MM.1S (cell line): Measurements from ENCODE around the gene C15orf39.

Experiments
- DNase-seq: peaks from one replicate; pipeline ENCODE4 v3.0.0-alpha.2; 2015
- H2AFZ ChIP-seq: fragments of 300-600 bp; sonication (generic); 2 replicates; pipeline ENCODE4 v1.6.0; 2016; ENCODE audit warnings: antibody characterized with exemption, low read length
- H3F3A ChIP-seq: fragments of 300-600 bp; sonication (generic); 2 replicates; pipeline ENCODE4 v1.6.1; 2016; ENCODE audit warnings: mild to moderate bottlenecking, antibody characterized with exemption, low read length, moderate library complexity, mixed read lengths; ENCODE audit not compliant: insufficient read depth
- H3K27ac ChIP-seq: fragments of 300-600 bp; sonication (generic); 2 replicates; pipeline ENCODE4 v1.5.1; 2016; ENCODE audit warnings: mild to moderate bottlenecking, low read length
- H3K27me3 ChIP-seq: fragments of 300-600 bp; sonication (generic); replicated peaks from 2 replicates; pipeline ENCODE4 v1.6.0; 2016; ENCODE audit warnings: low read length; ENCODE audit not compliant: insufficient read depth
- H3K36me3 ChIP-seq: fragments of 300-600 bp; sonication (generic); replicated peaks from 2 replicates; pipeline ENCODE4 v1.6.1; 2016; ENCODE audit warnings: mild to moderate bottlenecking, low read length, mixed read lengths; ENCODE audit not compliant: insufficient read depth
- H3K4me1 ChIP-seq: fragments of 300-600 bp; sonication (generic); 2 replicates; pipeline ENCODE4 v1.6.1; 2016; ENCODE audit warnings: low read length, mixed read lengths
- H3K4me2 ChIP-seq: fragments of 300-600 bp; sonication (generic); 2 replicates; pipeline ENCODE4 v1.6.0; 2016; ENCODE audit warnings: low read depth, low read length
- H3K4me3 ChIP-seq: fragments of 300-600 bp; sonication (generic); 2 replicates; pipeline ENCODE4 v1.5.1; 2016; ENCODE audit warnings: low read length, mixed read lengths
- H3K79me2 ChIP-seq: fragments of 300-600 bp; sonication (generic); 2 replicates; pipeline ENCODE4 v1.6.1; 2016; ENCODE audit warnings: mixed run types, low read length, mixed read lengths
- H3K9ac ChIP-seq: fragments of 300-600 bp; sonication (generic); 2 replicates; pipeline ENCODE4 v1.6.1; 2016; ENCODE audit warnings: low read length, mixed read lengths
- H3K9me2 ChIP-seq: fragments of 300-600 bp; sonication (generic); replicated peaks from 2 replicates; pipeline ENCODE4 v1.6.1; 2016; ENCODE audit warnings: mild to moderate bottlenecking, low read length, mixed read lengths; ENCODE audit not compliant: insufficient read depth
- H3K9me3 ChIP-seq: fragments of 300-600 bp; sonication (generic); replicated peaks from 2 replicates; pipeline ENCODE4 v1.6.1; 2016; ENCODE audit warnings: mild to moderate bottlenecking, low read length, mixed read lengths; ENCODE audit not compliant: insufficient read depth
- H4K20me1 ChIP-seq: fragments of 300-600 bp; sonication (generic); 2 replicates; pipeline ENCODE4 v1.6.1; 2016; ENCODE audit warnings: mild to moderate bottlenecking, low read length, moderate library complexity, mixed read lengths; ENCODE audit not compliant: insufficient read depth
- EZH2 ChIP-seq: fragments of 300-600 bp; sonication (generic); optimal IDR thresholded peaks from 2 replicates; pipeline ENCODE3; 2017; ENCODE audit warnings: low read depth, mild to moderate bottlenecking, antibody characterized with exemption, low read length, mixed read lengths
- EZH2phosphoT487 ChIP-seq: fragments of 300-600 bp; sonication (generic); IDR thresholded peaks from 2 replicates; pipeline ENCODE4 v1.6.1; 2018; ENCODE audit warnings: antibody characterized with exemption, low read length
- TF ChIP-seq, protein P1 (sequence below): fragments of 300-600 bp; sonication (generic); IDR thresholded peaks from 2 replicates; pipeline ENCODE4 v1.5.1; 2016; ENCODE audit warnings: antibody characterized with exemption, low read length, mixed read lengths

C15orf39 gene

DNA sequence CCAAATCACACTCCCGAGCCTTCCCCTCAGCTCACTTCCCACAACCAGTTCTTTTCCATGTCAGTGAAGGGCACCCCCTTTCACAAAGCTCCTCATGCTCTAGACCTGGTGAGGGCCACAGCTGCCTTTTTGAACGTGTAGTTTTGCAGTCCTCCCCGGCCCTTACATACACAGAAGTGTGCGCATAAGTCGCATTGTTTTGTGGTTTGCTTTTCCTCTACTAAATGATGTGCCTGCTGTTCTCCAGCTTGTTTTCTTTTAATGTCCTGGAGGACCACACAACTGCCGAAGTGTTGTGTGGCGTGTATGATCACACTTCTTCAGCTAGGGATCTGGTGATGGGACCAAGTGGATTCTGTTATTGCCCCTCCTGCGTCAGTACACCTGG, 7.6 kb downstream of the C15orf39 start:
- Histone ChIP-seq H3F3A (peaks cover 8% of the 10 kb centered on the region), H2AFZ (no peak overlapping the region), H4K20me1 (peaks cover 90% of the 10 kb centered on the region), H3K4me1 (peaks cover 5% of the 10 kb centered on the region), H3K9me3 (no peaks in the 10 kb centered on the region), H3K36me3 (peaks cover 63% of the 10 kb centered on the region), H3K4me2 (no peak overlapping the region), H3K4me3 (no peak overlapping the region), H3K27me3 (no peaks in the 10 kb centered on the region), H3K79me2 (peaks cover 99% of the 10 kb centered on the region), H3K9me2 (no peaks in the 10 kb centered on the region), H3K9ac (no peak overlapping the region), H3K27ac (no peak overlapping the region)
- no peak for TF ChIP-seq EZH2phosphoT487
- no peak for TF ChIP-seq EZH2
- DNase-seq = no peak

DNA sequence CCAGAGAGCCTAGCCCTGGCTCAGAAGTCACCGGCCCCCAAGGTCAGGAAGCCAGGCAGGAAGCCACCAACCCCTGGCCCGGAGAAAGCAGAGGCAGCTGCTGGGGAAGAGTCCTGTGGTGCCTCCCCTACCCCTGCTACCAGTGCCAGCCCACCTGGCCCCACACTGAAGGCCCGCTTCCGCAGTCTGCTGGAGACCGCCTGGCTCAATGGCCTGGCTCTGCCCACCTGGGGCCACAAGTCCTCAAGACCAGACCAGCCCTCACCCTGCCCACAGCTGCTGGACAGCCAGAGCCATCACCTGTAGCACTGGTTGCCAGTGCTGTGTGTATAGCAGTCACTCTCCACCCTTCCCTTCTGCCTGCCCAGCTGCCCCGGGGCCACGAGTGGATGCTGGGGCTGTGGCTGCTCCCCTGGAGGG, 9.1 kb downstream of the C15orf39 start:
- Histone ChIP-seq H3K36me3 (peaks cover 56% of the 10 kb centered on the region), H3K4me2 (no peak overlapping the region), H2AFZ (no peak overlapping the region), H3K4me3 (no peak overlapping the region), H4K20me1 (peaks cover 84% of the 10 kb centered on the region), H3K9me2 (no peaks in the 10 kb centered on the region), H3K27ac (no peak overlapping the region), H3K27me3 (no peaks in the 10 kb centered on the region), H3F3A (peaks cover 21% of the 10 kb centered on the region), H3K9ac (no peak overlapping the region), H3K79me2 (peaks cover 85% of the 10 kb centered on the region), H3K4me1 (no peaks in the 10 kb centered on the region), H3K9me3 (no peaks in the 10 kb centered on the region)
- TF ChIP-seq EZH2 (no peak), EZH2phosphoT487 (no peak)
- TF ChIP-seq, protein P1, sequence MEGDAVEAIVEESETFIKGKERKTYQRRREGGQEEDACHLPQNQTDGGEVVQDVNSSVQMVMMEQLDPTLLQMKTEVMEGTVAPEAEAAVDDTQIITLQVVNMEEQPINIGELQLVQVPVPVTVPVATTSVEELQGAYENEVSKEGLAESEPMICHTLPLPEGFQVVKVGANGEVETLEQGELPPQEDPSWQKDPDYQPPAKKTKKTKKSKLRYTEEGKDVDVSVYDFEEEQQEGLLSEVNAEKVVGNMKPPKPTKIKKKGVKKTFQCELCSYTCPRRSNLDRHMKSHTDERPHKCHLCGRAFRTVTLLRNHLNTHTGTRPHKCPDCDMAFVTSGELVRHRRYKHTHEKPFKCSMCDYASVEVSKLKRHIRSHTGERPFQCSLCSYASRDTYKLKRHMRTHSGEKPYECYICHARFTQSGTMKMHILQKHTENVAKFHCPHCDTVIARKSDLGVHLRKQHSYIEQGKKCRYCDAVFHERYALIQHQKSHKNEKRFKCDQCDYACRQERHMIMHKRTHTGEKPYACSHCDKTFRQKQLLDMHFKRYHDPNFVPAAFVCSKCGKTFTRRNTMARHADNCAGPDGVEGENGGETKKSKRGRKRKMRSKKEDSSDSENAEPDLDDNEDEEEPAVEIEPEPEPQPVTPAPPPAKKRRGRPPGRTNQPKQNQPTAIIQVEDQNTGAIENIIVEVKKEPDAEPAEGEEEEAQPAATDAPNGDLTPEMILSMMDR = no peak
- DNase-seq = no peak

DNA sequence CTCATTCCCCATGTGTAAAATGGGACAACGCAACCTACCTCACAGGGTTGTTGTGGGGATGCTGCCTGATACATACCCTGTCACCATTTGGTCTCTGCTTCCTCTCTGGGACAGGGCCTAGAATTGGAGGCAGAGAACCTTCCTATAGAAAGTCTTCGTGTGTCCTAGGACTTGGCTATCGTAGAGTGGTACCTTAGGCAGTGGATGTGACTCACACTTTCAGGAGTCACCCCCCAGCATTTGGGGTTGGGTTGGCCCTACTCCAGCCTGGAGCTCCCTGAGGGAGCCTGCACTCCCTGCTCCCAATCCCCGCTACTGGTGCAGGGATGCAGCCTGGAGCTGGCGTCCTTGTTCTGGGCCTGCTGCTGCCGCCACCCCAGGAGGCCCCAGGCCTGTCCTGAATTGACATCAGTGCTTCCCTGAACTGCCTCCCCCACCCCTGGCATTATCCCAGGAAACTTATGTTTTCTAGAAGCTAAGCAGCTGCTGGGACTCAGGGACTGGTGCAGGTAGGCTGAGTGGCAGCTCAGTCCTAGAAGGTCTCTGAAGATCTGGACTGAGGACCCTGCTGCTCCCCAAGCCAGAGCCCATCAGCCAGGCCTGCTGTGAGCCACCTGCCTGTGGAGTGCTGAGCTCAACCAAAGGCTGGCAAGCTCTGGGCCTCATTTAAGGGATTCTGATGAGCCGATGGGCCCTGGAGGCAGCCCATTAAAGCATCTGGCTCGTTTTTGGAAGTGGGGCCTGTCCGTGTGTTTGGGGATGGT, 9.9 kb downstream of the C15orf39 start:
- Histone ChIP-seq H3K79me2 (peaks cover 77% of the 10 kb centered on the region), H3K9ac (no peak overlapping the region)

More for the DNA sequence above, 9.9 kb downstream of the C15orf39 start:
- H3K4me1 ChIP-seq = no peaks in the 10 kb centered on the region
- no peak overlapping the region for H3K27ac ChIP-seq
- peaks cover 50% of the 10 kb centered on the region for H3K36me3 ChIP-seq
- no peaks in the 10 kb centered on the region for H3K9me3 ChIP-seq
- no peak for TF ChIP-seq EZH2phosphoT487
- TF ChIP-seq, protein P1 = no peak
- TF ChIP-seq EZH2 = no peak
- no peak overlapping the region for H3K4me2 ChIP-seq
- peaks cover 76% of the 10 kb centered on the region for H4K20me1 ChIP-seq
- peaks cover 25% of the 10 kb centered on the region for H3F3A ChIP-seq
- DNase-seq = no peak
- no peak overlapping the region for H3K4me3 ChIP-seq
- H3K27me3 ChIP-seq = no peaks in the 10 kb centered on the region
- H3K9me2 ChIP-seq = no peaks in the 10 kb centered on the region
- H2AFZ ChIP-seq = no peak overlapping the region
